ENCODE measurements around the gene RPS6KC1.

RPS6KC1 gene

GRCh38 chr1:213266983-213267772, 216.1 kb downstream of the RPS6KC1 start:
- no peak overlapping the region for H3K27ac ChIP-seq
- TF ChIP-seq ZFX (IDR thresholded peaks at IDR 0.05) (no peak), CTCF (conservative IDR thresholded peaks at IDR 0.05) (no peak)

- H3K27ac ChIP-seq, result no peak overlapping the region
- TF ChIP-seq CTCF (conservative IDR thresholded peaks at IDR 0.05) (no peak), ZFX (IDR thresholded peaks at IDR 0.05) (no peak)
Measured at GRCh38 chr1:213268221-213268620, 217.2 kb downstream of the RPS6KC1 start.

GRCh38 chr1:213269829-213270228, 218.8 kb downstream of the RPS6KC1 start:
- TF ChIP-seq ZFX (IDR thresholded peaks at IDR 0.05) (no peak), CTCF (conservative IDR thresholded peaks at IDR 0.05) (no peak)
- no peak overlapping the region for H3K27ac ChIP-seq

- no peak for TF ChIP-seq ZFX (IDR thresholded peaks at IDR 0.05)
- TF ChIP-seq CTCF (conservative IDR thresholded peaks at IDR 0.05), result no peak
Measured at GRCh38 chr1:213273546-213273945, 222.5 kb downstream of the RPS6KC1 start.

GRCh38 chr1:213274140-213274539, 223.1 kb downstream of the RPS6KC1 start:
- H3K27ac ChIP-seq, result no peak overlapping the region
- TF ChIP-seq ZFX (IDR thresholded peaks at IDR 0.05), result no peak
- no peak for TF ChIP-seq CTCF (conservative IDR thresholded peaks at IDR 0.05)

More at GRCh38 chr1:213273546-213273945, 222.5 kb downstream of the RPS6KC1 start:
- no peak overlapping the region for H3K27ac ChIP-seq

GRCh38 chr1:213275293-213275692, 224.3 kb downstream of the RPS6KC1 start:
- no peak overlapping the region for H3K27ac ChIP-seq
- TF ChIP-seq CTCF (conservative IDR thresholded peaks at IDR 0.05) (no peak), ZFX (IDR thresholded peaks at IDR 0.05) (no peak)

- no peak overlapping the region for H3K27ac ChIP-seq
- TF ChIP-seq ZFX (IDR thresholded peaks at IDR 0.05), result no peak
- no peak for TF ChIP-seq CTCF (conservative IDR thresholded peaks at IDR 0.05)
Measured at GRCh38 chr1:213276236-213276635, 225.2 kb downstream of the RPS6KC1 start.

Data from C4-2B (cell line).